H1 (cell line): ENCODE results near the gene TMEM198. TPM values are rescaled to one million over a fixed set of nuclear protein-coding genes. Genes with fewer than 3 reads are reported as not detected.

Source experiments
- CTCF ChIA-PET: fragments of 300-600 bp; sonication (Branson Sonifier 250); formaldehyde crosslinking; loops from one replicate; lab custom pipeline; 2021; ENCODE audit not compliant: partially characterized antibody; lab: Charles Lee
- POLR2A ChIA-PET: fragments of 300-600 bp; sonication (Branson Sonifier 250); formaldehyde crosslinking; loops from one replicate; lab custom pipeline; 2021; ENCODE audit warnings: inconsistent platforms; ENCODE audit not compliant: partially characterized antibody; lab: Charles Lee
- DNase-seq, 2 experiments: peaks; one replicate each; pipeline versions ENCODE4 v3.0.0 to v3.0.0-alpha.2; 2010 to 2022; ENCODE audit warnings: low spot score in 2 of 2, low read depth in 1 of 2, mixed read lengths in 1 of 2
- FAIRE-seq: peaks from 2 replicates; lab custom pipeline; 2011; peaks lifted over from hg19 to GRCh38; lab: Jason Lieb, UNC
- H2AFZ ChIP-seq: 2 replicates; pipeline ENCODE4 v1.8.1; 2012; ENCODE audit warnings: low read length, inconsistent platforms
- H2AK5ac ChIP-seq: 2 replicates; pipeline ENCODE4 v1.6.1; 2013; ENCODE audit warnings: low read depth, low read length
- H2BK120ac ChIP-seq: replicated peaks from 2 replicates; pipeline ENCODE3; 2013; ENCODE audit warnings: low read depth, low read length, inconsistent platforms
- H2BK12ac ChIP-seq: 2 replicates; pipeline ENCODE4 v1.6.1; 2013; ENCODE audit warnings: low read depth, low read length
- H2BK15ac ChIP-seq: 2 replicates; pipeline ENCODE4 v1.6.1; 2013; ENCODE audit warnings: low read length
- H2BK20ac ChIP-seq: 2 replicates; pipeline ENCODE4 v1.6.1; 2013; ENCODE audit warnings: low read length
- H2BK5ac ChIP-seq: 2 replicates; pipeline ENCODE4 v1.6.1; 2013; ENCODE audit warnings: low read depth, low read length
- H3K14ac ChIP-seq: 2 replicates; pipeline ENCODE4 v1.6.1; 2013; ENCODE audit warnings: inconsistent platforms; ENCODE audit not compliant: insufficient read length
- H3K18ac ChIP-seq: 2 replicates; pipeline ENCODE4 v1.6.1; 2013; ENCODE audit warnings: low read length; ENCODE audit errors: extremely low read depth
- H3K23ac ChIP-seq: 2 replicates; pipeline ENCODE4 v1.6.1; 2013; ENCODE audit warnings: inconsistent platforms; ENCODE audit not compliant: insufficient read length
- H3K23me2 ChIP-seq: 2 replicates; pipeline ENCODE4 v1.6.1; 2013; ENCODE audit warnings: low read depth, low read length
- H3K27ac ChIP-seq: 2 replicates; pipeline ENCODE4 v1.6.1; 2011; ENCODE audit warnings: low read depth, low read length, inconsistent platforms
- H3K27me3 ChIP-seq, 4 experiments: replicated peaks in 1 of 4; 1 replicate in 1 of 4; 2 replicates in 3 of 4; pipeline versions ENCODE4 v1.6.1 to v1.8.1; 2011 to 2013; ENCODE audit warnings: low read length in 3 of 4, mild to moderate bottlenecking in 3 of 4, inconsistent platforms in 2 of 4, mixed read lengths in 2 of 4, moderate library complexity in 1 of 4; ENCODE audit not compliant: control insufficient read depth in 3 of 4, insufficient read depth in 3 of 4; ENCODE audit errors: extremely low read depth in 1 of 4
- H3K36me3 ChIP-seq, 4 experiments: 2 replicates each; pipeline versions ENCODE4 v1.6.1 to v1.8.1; 2011 to 2013; ENCODE audit warnings: mild to moderate bottlenecking in 4 of 4, low read length in 3 of 4, moderate library complexity in 2 of 4, control low read depth in 1 of 4, inconsistent platforms in 1 of 4; ENCODE audit not compliant: insufficient read depth in 4 of 4, control insufficient read depth in 2 of 4
- H3K4ac ChIP-seq: replicated peaks from 2 replicates; pipeline ENCODE3; 2013; ENCODE audit warnings: low read length, low read depth, mixed read lengths, inconsistent platforms; ENCODE audit not compliant: insufficient read length
- H3K4me1 ChIP-seq, 4 experiments: replicated peaks in 1 of 4; 1 replicate in 1 of 4; 2 replicates in 3 of 4; pipeline versions ENCODE4 v1.6.1 to v1.8.1; 2011 to 2013; ENCODE audit warnings: low read length in 3 of 4, inconsistent platforms in 2 of 4, mixed read lengths in 1 of 4; ENCODE audit not compliant: insufficient read depth in 4 of 4, control insufficient read depth in 3 of 4
- H3K4me2 ChIP-seq, 2 experiments: 2 replicates each; pipeline versions ENCODE4 v1.6.1 to v1.8.1; 2011 to 2013; ENCODE audit warnings: low read depth in 2 of 2, low read length in 2 of 2, control low read depth in 1 of 2, inconsistent platforms in 1 of 2, mild to moderate bottlenecking in 1 of 2; ENCODE audit not compliant: insufficient read depth in 1 of 2
- H3K4me3 ChIP-seq, 4 experiments: fragments of 200-600, 300-600 bp in 1 of 4; sonication (generic), shearing (Covaris generic), sonication (Bioruptor Twin) in 1 of 4; 2 replicates each; pipeline versions ENCODE4 v1.5.1 to v1.8.1; 2011 to 2016; ENCODE audit warnings: low read length in 4 of 4, low read depth in 3 of 4, control low read depth in 2 of 4, inconsistent platforms in 2 of 4, mild to moderate bottlenecking in 2 of 4, mixed read lengths in 1 of 4, moderate library complexity in 1 of 4; ENCODE audit not compliant: insufficient read depth in 2 of 4; ENCODE audit errors: extremely low read depth in 1 of 4
- H3K56ac ChIP-seq: replicated peaks from 2 replicates; pipeline ENCODE3; 2013; ENCODE audit warnings: low read depth, mild to moderate bottlenecking, mixed read lengths, low read length, inconsistent platforms; ENCODE audit not compliant: insufficient read length
- H3K79me1 ChIP-seq: 2 replicates; pipeline ENCODE4 v1.6.1; 2013; ENCODE audit warnings: low read depth, low read length, control low read depth
- H3K79me2 ChIP-seq, 2 experiments: 2 replicates each; pipeline versions ENCODE4 v1.6.1 to v1.8.1; 2012 to 2013; ENCODE audit warnings: low read length in 2 of 2, mild to moderate bottlenecking in 2 of 2, inconsistent platforms in 1 of 2; ENCODE audit not compliant: insufficient read depth in 2 of 2, control insufficient read depth in 1 of 2
- H3K9ac ChIP-seq, 4 experiments: replicated peaks in 1 of 4; 1 replicate in 1 of 4; 2 replicates in 3 of 4; pipeline versions ENCODE4 v1.6.1 to v1.8.1; 2011 to 2013; ENCODE audit warnings: low read depth in 3 of 4, low read length in 3 of 4, control low read depth in 2 of 4, mild to moderate bottlenecking in 2 of 4, moderate library complexity in 2 of 4, inconsistent platforms in 1 of 4; ENCODE audit errors: extremely low read depth in 1 of 4
- H3K9me3 ChIP-seq, 2 experiments: 2 replicates each; pipeline versions ENCODE4 v1.6.1 to v1.8.1; 2012 to 2013; ENCODE audit warnings: mild to moderate bottlenecking in 2 of 2, moderate library complexity in 2 of 2, control low read depth in 1 of 2, inconsistent platforms in 1 of 2, low read depth in 1 of 2, low read length in 1 of 2, mixed read lengths in 1 of 2; ENCODE audit not compliant: insufficient read depth in 2 of 2
- H4K20me1 ChIP-seq, 2 experiments: replicated peaks in 1 of 2; 2 replicates each; pipeline versions ENCODE3 to v1.8.1; 2011 to 2013; ENCODE audit warnings: inconsistent platforms in 2 of 2, low read length in 2 of 2, mild to moderate bottlenecking in 1 of 2; ENCODE audit not compliant: insufficient read depth in 2 of 2, control insufficient read depth in 1 of 2
- H4K5ac ChIP-seq: 2 replicates; pipeline ENCODE4 v1.6.1; 2013; ENCODE audit warnings: low read length, low read depth, mixed read lengths, inconsistent platforms; ENCODE audit not compliant: insufficient read length
- H4K8ac ChIP-seq: 2 replicates; pipeline ENCODE4 v1.8.0; 2013; ENCODE audit warnings: mild to moderate bottlenecking, moderate library complexity, low read length, inconsistent platforms; ENCODE audit not compliant: insufficient read depth; ENCODE audit errors: extremely low read depth
- H4K91ac ChIP-seq: replicated peaks from 2 replicates; pipeline ENCODE3; 2013; ENCODE audit warnings: low read length, mixed read lengths, inconsistent platforms; ENCODE audit not compliant: insufficient read length
- BCL11A ChIP-seq, 2 experiments: IDR thresholded peaks; one replicate each; pipeline ENCODE4 v1.6.1; 2011; ENCODE audit warnings: low read depth in 2 of 2, low read length in 2 of 2, mild to moderate bottlenecking in 2 of 2
- CTBP2 ChIP-seq: IDR thresholded peaks from 2 replicates; pipeline ENCODE4 v1.7.0; 2011; ENCODE audit warnings: borderline replicate concordance, mild to moderate bottlenecking, moderate library complexity, mixed read lengths, low read length; ENCODE audit not compliant: insufficient read depth, insufficient read length
- FOSL1 ChIP-seq: IDR thresholded peaks from 2 replicates; pipeline ENCODE4 v1.6.1; 2011; ENCODE audit warnings: mild to moderate bottlenecking, low read depth, low read length, moderate library complexity; ENCODE audit not compliant: insufficient read depth
- GABPA ChIP-seq: IDR thresholded peaks from 2 replicates; pipeline ENCODE4 v1.6.1; 2011; ENCODE audit warnings: mild to moderate bottlenecking, low read length, moderate library complexity, borderline replicate concordance; ENCODE audit not compliant: insufficient read depth
- GTF2F1 ChIP-seq: IDR thresholded peaks from 2 replicates; pipeline ENCODE4 v1.6.1; 2012; ENCODE audit warnings: low read depth, low read length, improper control_type of control experiment, borderline replicate concordance
- RAD21 ChIP-seq, 2 experiments: IDR thresholded peaks in 1 of 2; conservative IDR thresholded peaks in 1 of 2; 2 replicates each; pipeline ENCODE4 v1.6.1; 2011; ENCODE audit warnings: low read depth in 2 of 2, low read length in 2 of 2, improper control_type of control experiment in 1 of 2, inconsistent platforms in 1 of 2, mild to moderate bottlenecking in 1 of 2, moderate library complexity in 1 of 2
- RNF2 ChIP-seq: fragments of 200-900, 300-1000 bp; sonication (generic); IDR thresholded peaks from 2 replicates; pipeline ENCODE4 v1.7.1; 2016; ENCODE audit warnings: borderline replicate concordance, low read depth, mild to moderate bottlenecking, antibody characterized with exemption, low read length; ENCODE audit not compliant: poor library complexity, severe bottlenecking; ENCODE audit errors: missing control alignments
- SIX5 ChIP-seq: IDR thresholded peaks from 2 replicates; pipeline ENCODE4 v1.6.1; 2011; ENCODE audit warnings: mild to moderate bottlenecking, low read depth, low read length
- SP2 ChIP-seq: IDR thresholded peaks from 2 replicates; pipeline ENCODE4 v1.6.1; 2012; ENCODE audit warnings: mild to moderate bottlenecking, low read length, inconsistent platforms
- TCF12 ChIP-seq: IDR thresholded peaks from 2 replicates; pipeline ENCODE4 v1.6.1; 2011; ENCODE audit warnings: low read depth, mild to moderate bottlenecking, low read length
- YY1 ChIP-seq: IDR thresholded peaks from 2 replicates; pipeline ENCODE4 v1.6.1; 2011; ENCODE audit warnings: low read depth, mild to moderate bottlenecking, low read length
- WGBS, 2 experiments: shearing (Covaris generic) in 1 of 2; methylation state at CpG; one replicate each; pipeline versions ENCODE4 v1.1.6 to v1.1.7; 2013 to 2015; ENCODE audit warnings: low lambda C conversion rate in 2 of 2, mixed read lengths in 2 of 2, inconsistent platforms in 1 of 2, low coverage in 1 of 2, missing lambda C conversion rate in 1 of 2; ENCODE audit not compliant: insufficient replicate concordance in 2 of 2, insufficient coverage in 1 of 2, insufficient read length in 1 of 2; ENCODE audit errors: extremely low coverage in 1 of 2, missing lambda C conversion rate in 1 of 2; 5-methylcytosine and 5-hydroxymethylcytosine counted together
- polyA plus RNA-seq, 7 experiments: library from polyadenylated mRNA; depleted of rRNA in 3 of 7; stranded (reverse) in 5 of 7; unstranded in 2 of 7; fragments of >200 nt in 5 of 7; fragments of 200-250 nt in 2 of 7; gene quantifications; 1 replicate in 5 of 7; 2 replicates in 1 of 7; 4 replicates in 1 of 7; pipeline versions ENCODE4 v1.2.1 to v1.2.3, GENCODE V29; 2011 to 2013; ENCODE audit warnings: missing spikeins in 2 of 7, mixed read lengths in 2 of 7
- total RNA-seq: library from RNA; stranded (reverse); fragmentation: NEBNext Ultra II Directional; extraction: Animal tissue kit (Norgen Biotek cat#: 25700); gene quantifications from 2 replicates; pipeline ENCODE4 v1.2.1, GENCODE V29; 2021

The TMEM198 gene
- total and polyA plus RNA-seq, 2 of the 8 experiments (the other 6 are each of a cell fraction or from before 2014, with no cell fraction given): 10.2 to 10.4 TPM

DNA sequence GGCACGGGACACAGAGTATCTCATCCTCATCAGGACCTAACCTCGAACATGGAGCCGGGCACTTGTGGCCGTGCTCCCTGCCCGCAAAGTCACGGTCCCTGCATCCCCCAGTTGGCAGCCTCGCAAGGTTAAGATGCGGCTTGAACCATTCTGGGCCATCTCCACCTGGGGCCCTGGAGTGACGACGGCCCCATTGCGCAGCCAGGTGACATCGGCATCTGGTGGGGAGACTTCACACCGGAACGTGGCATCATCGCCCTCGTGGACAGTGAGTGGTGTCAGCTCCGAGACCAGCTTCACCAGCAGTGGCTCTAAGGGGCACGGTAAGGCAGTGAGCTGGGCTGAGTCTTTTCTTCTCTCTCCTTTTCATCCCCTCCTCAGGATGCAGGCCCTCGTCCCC lies 12.6 kb downstream of the TMEM198 start:
- H3K23me2 ChIP-seq: peaks cover 12% of the 10 kb centered on the region; the same call in 1 of the 2 replicates
- no peak overlapping the region for H3K56ac ChIP-seq
- no peak overlapping the region for H3K4me2 ChIP-seq
- H2BK12ac ChIP-seq: no peak overlapping the region
- H3K4ac ChIP-seq: no peak overlapping the region
- H3K14ac ChIP-seq: no peak overlapping the region
- H3K4me3 ChIP-seq: no peak overlapping the region
- no peak overlapping the region for H2BK120ac ChIP-seq
- no peak overlapping the region for H2AFZ ChIP-seq
- H3K18ac ChIP-seq: no peak overlapping the region
- H3K27ac ChIP-seq: no peak overlapping the region
- no peak overlapping the region for H2BK20ac ChIP-seq
- no peak for DNase-seq
- H2BK15ac ChIP-seq: 0 out of 2 replicates have a peak overlapping the region, but pooled peaks have one; percentile 18
- no peaks in the 10 kb centered on the region for H3K79me1 ChIP-seq
- no peak overlapping the region for H4K91ac ChIP-seq
- H4K8ac ChIP-seq: peak overlapping the region; percentile 82; the same call in 1 of the 2 replicates
- peaks cover 0 to 5% of the 10 kb centered on the region in 2 experiments for H4K20me1 ChIP-seq
- H3K79me2 ChIP-seq: no peaks in the 10 kb centered on the region
- H3K9me3 ChIP-seq: no peaks in the 10 kb centered on the region
- TF ChIP-seq FOSL1: no peak
- no peak for TF ChIP-seq RAD21 (IDR thresholded peaks at IDR 0.05 in 1 of 2, conservative IDR thresholded peaks at IDR 0.05 in 1 of 2; ENCODE audit: low read depth in 2 of 2, low read length in 2 of 2)
- TF ChIP-seq TCF12: no peak
- TF ChIP-seq BCL11A (IDR thresholded peaks at IDR 0.05; ENCODE audit: low read depth in 2 of 2, low read length in 2 of 2): no peak
- TF ChIP-seq CTBP2: no peak
- no peak for TF ChIP-seq YY1
- no peak for TF ChIP-seq RNF2
- TF ChIP-seq GABPA: no peak
- TF ChIP-seq SP2: no peak
- no peak for TF ChIP-seq SIX5
- no peak for TF ChIP-seq GTF2F1
- TF ChIP-seq, all 59 proteins: peak for 0
- ChIA-PET CTCF (interaction anchor here (0.9 to 19.7 kb wide), 8 partner anchors 11 to 153 kb away, joined by 3 to 293 read pairs (median 12); partner anchors contain the start of genes CHPF, STK11IP and TMEM198), POLR2A (interaction anchor here (0.8 to 17.5 kb wide), 5 partner anchors 8 to 40 kb away, joined by 4 to 293 read pairs (median 21); partner anchors contain the start of genes CHPF, INHA, OBSL1 and TMEM198)
- peaks cover 0 to 14% (median 11%) of the 10 kb centered on the region in 4 experiments; a peak in 5 of 7 replicates for H3K27me3 ChIP-seq
- FAIRE-seq: no peak
- no peak overlapping the region for H3K23ac ChIP-seq
- H4K5ac ChIP-seq: no peak overlapping the region
- no peak overlapping the region for H2AK5ac ChIP-seq
- WGBS, 2 experiments: 88% methylated on average over 19 of the region's 19 CpGs; no CpG with 5 or more reads in 1 of the 2 experiments
- peaks cover 0 to 13% (median 0%) of the 10 kb centered on the region in 4 experiments; a peak in 3 of 8 replicates for H3K36me3 ChIP-seq
- peaks cover 0 to 26% (median 15%) of the 10 kb centered on the region in 4 experiments; a peak in 6 of 7 replicates for H3K4me1 ChIP-seq
- H2BK5ac ChIP-seq: no peak overlapping the region
- no peak overlapping the region for H3K9ac ChIP-seq
